Progenitor cell of endocrine pancreas (in vitro differentiated cells): Measurements from ENCODE around the gene CENPP. TPM values are rescaled to one million over a fixed set of nuclear protein-coding genes. Genes with fewer than 3 reads are reported as not detected.

ENCODE experiments used
- DNase-seq: peaks from one replicate; pipeline ENCODE4 v3.0.0; 2021; ENCODE audit warnings: low spot score; ENCODE audit not compliant: unreplicated experiment
- H3K27ac Mint-ChIP-seq: 2 replicates; pipeline ENCODE4 v1.8.0; 2021; ENCODE audit warnings: mild to moderate bottlenecking, moderate library complexity, mixed read lengths
- H3K27me3 Mint-ChIP-seq: 2 replicates; pipeline ENCODE4 v1.8.0; 2021; ENCODE audit warnings: mixed read lengths
- H3K36me3 Mint-ChIP-seq: 2 replicates; pipeline ENCODE4 v1.8.0; 2022; ENCODE audit warnings: mixed read lengths; ENCODE audit not compliant: insufficient read depth
- H3K4me1 Mint-ChIP-seq: 2 replicates; pipeline ENCODE4 v1.8.0; 2021; ENCODE audit warnings: low read depth, mixed read lengths
- H3K4me3 Mint-ChIP-seq: 2 replicates; pipeline ENCODE4 v1.8.0; 2021; ENCODE audit warnings: low read depth, mild to moderate bottlenecking, moderate library complexity, mixed read lengths
- H3K9me3 Mint-ChIP-seq: 2 replicates; pipeline ENCODE4 v1.8.0; 2021; ENCODE audit warnings: low read depth, mixed read lengths
- total RNA-seq: library from RNA; stranded (reverse); gene quantifications from 2 replicates; pipeline ENCODE4 v1.2.1, GENCODE V29; 2021
- TF ChIP-seq, protein P1 (sequence below): fragments of 200-600 bp; sonication (generic); IDR thresholded peaks from one replicate; pipeline ENCODE4 v1.5.0; 2021; ENCODE audit warnings: antibody characterized with exemption, mild to moderate bottlenecking; ENCODE audit not compliant: unreplicated experiment

CENPP gene
- total RNA-seq, 1 donor from 2014 or later, result 5.0 TPM

DNA sequence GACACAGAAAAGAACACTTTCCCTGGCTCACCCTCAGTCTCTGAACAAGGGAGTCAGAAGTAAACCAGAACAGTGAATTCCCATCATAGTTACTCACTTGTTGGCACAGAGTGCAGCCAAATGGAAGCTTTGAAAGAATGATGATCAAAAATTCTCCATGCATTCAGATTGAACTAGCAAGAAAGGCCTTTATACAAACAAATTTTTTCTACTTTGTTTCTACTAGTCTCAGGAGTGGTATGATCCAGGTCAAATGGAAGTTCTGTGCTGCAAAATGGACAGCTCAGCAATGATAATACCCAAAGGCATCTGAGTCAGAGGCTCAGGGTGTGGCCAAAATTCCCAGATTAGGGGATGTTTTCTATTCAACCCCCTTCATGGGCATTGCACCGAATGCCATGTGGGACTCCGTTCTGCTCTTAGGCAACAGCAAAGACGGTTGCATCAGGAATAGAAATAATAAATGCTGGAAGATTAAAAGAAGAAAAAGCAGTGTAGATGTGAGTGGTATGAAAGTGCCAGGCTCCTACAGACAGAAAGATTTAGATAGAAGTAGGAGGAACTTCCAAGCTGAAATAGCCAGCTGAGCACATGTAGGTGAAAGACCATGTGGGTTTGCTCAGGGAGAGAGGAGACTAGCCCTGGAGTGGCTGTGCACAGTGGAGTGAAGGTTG, 180.6 kb downstream of the CENPP start:
- Mint-ChIP-seq H3K9me3 (no peaks in the 10 kb centered on the region), H3K4me3 (no peak overlapping the region), H3K4me1 (peaks cover 3% of the 10 kb centered on the region), H3K36me3 (no peaks in the 10 kb centered on the region), H3K27ac (no peak overlapping the region), H3K27me3 (no peaks in the 10 kb centered on the region)
- TF ChIP-seq, protein P1, sequence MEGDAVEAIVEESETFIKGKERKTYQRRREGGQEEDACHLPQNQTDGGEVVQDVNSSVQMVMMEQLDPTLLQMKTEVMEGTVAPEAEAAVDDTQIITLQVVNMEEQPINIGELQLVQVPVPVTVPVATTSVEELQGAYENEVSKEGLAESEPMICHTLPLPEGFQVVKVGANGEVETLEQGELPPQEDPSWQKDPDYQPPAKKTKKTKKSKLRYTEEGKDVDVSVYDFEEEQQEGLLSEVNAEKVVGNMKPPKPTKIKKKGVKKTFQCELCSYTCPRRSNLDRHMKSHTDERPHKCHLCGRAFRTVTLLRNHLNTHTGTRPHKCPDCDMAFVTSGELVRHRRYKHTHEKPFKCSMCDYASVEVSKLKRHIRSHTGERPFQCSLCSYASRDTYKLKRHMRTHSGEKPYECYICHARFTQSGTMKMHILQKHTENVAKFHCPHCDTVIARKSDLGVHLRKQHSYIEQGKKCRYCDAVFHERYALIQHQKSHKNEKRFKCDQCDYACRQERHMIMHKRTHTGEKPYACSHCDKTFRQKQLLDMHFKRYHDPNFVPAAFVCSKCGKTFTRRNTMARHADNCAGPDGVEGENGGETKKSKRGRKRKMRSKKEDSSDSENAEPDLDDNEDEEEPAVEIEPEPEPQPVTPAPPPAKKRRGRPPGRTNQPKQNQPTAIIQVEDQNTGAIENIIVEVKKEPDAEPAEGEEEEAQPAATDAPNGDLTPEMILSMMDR, result no peak
- no peak for DNase-seq

DNA sequence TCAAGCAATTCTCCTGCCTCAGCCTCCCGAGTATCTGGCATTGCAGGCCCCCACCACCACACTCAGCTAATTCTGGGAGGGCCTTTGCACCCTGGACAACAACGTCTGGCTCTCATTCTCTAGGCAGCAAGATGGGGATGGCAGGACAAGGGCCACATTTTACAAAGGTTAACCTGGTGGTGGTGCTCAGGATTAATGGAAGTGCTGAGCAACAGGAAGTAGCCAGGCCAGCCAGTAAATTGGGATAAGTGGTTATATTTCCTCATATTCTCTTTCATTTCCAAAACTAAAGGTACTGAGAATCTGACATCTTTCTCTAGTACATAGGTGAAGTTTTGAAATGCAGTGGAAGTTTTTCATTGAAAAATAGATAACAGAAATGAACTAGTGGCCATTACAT, 181.3 kb downstream of the CENPP start:
- Mint-ChIP-seq H3K4me3 (no peak overlapping the region), H3K9me3 (no peaks in the 10 kb centered on the region), H3K4me1 (peaks cover 3% of the 10 kb centered on the region), H3K27me3 (no peaks in the 10 kb centered on the region), H3K36me3 (no peaks in the 10 kb centered on the region), H3K27ac (no peak overlapping the region)
- no peak for DNase-seq
- TF ChIP-seq, protein P1, result no peak

DNA sequence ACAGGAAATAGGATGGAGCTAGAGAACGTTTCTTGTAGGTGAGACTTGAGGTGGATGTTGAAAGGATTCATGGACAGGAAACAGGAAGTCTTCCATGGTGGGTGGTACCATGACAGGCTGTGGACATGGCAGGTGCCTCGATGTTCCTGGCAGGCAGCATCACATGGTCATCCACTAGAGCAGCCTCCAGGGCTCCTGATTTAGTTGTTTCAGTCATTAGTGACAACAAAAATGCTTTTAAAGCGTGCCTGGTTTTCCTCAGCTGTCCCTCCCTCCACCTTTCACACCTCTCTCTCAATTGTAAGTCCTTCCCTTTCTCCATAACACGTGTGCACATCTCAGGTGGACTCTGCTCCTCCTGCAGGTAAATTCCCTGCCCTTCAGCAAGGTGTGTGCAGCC, 181.7 kb downstream of the CENPP start:
- TF ChIP-seq, protein P1, result no peak
- Mint-ChIP-seq H3K27ac (no peak overlapping the region), H3K27me3 (no peaks in the 10 kb centered on the region), H3K9me3 (no peaks in the 10 kb centered on the region), H3K36me3 (no peaks in the 10 kb centered on the region), H3K4me1 (peaks cover 3% of the 10 kb centered on the region), H3K4me3 (no peak overlapping the region)
- no peak for DNase-seq

DNA sequence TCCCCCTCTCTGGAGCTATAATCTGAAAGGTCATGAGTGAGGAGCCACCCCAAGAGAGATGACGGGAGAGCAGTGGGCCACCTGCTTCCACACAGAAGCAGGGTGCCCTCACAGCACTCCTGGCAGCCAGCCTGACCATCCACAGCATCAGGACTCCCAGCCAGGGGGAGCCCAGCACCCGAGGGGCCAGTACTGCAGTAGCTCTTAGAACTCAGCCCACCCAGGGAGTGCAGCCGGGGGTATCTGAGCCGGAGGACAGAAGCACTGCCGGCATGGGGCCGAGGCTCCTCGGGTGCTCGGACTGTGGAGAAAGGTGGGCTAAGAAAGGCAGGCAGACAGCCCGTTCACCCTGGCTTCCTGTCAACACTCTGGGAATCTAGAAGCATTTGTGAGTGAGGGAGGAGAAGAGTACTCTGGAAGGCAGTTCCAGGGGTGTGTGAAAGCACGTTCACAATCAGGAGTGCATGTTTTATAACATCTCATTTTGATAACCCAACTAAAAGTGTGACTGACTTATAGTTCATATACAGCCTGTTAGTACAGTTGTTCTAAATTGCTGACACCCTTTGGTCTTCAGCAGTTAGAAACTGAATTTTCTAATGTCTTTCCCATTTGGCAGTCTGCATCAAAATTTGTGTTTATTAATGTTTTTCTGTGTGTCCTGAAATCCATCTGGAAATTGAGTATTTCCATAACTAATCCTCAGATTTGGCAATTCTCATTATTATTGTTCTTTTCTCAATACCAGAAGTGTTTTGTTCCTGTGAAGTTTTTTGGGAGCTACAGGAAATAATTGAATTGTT, 182.5 kb downstream of the CENPP start:
- Mint-ChIP-seq H3K27me3 (no peaks in the 10 kb centered on the region), H3K36me3 (no peaks in the 10 kb centered on the region), H3K4me1 (peaks cover 3% of the 10 kb centered on the region), H3K4me3 (no peak overlapping the region), H3K27ac (no peak overlapping the region), H3K9me3 (no peaks in the 10 kb centered on the region)
- no peak for DNase-seq
- TF ChIP-seq, protein P1, result no peak

DNA sequence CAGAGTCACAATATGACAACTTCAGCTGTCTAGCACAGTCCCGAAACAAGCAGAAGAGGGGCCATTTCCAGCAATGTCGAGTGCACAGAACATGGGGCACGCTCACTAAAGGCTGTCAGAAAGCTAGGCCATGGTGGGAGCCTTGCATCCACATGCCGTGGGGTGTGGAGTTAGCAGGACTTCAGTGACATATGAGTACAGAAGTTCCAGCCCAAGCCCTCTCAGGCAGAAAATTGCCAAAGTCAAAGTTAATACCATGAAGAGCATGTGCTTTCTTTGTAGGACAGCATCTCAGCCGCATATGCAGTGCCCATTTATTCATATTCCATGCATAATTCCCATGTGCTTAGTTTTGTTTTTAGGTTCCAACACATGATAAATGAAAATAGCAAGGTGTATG, 183.3 kb downstream of the CENPP start:
- no peak for DNase-seq
- Mint-ChIP-seq H3K4me1 (peaks cover 3% of the 10 kb centered on the region), H3K4me3 (no peak overlapping the region), H3K27ac (no peak overlapping the region), H3K9me3 (no peaks in the 10 kb centered on the region), H3K36me3 (no peaks in the 10 kb centered on the region), H3K27me3 (no peaks in the 10 kb centered on the region)
- TF ChIP-seq, protein P1, result no peak
